22Rv1 (cell line): ENCODE results near the gene WDR1.

Source experiments
- ZFX ChIP-seq: fragments of 450-650 bp; IDR thresholded peaks from 2 replicates; pipeline ENCODE4 v1.6.1; 2017; ENCODE audit warnings: antibody characterized with exemption, borderline replicate concordance
- TF ChIP-seq, protein P1 (sequence below): fragments of 450-650 bp; IDR thresholded peaks from 2 replicates; pipeline ENCODE4 v1.5.1; 2017; ENCODE audit warnings: mild to moderate bottlenecking

DNA sequence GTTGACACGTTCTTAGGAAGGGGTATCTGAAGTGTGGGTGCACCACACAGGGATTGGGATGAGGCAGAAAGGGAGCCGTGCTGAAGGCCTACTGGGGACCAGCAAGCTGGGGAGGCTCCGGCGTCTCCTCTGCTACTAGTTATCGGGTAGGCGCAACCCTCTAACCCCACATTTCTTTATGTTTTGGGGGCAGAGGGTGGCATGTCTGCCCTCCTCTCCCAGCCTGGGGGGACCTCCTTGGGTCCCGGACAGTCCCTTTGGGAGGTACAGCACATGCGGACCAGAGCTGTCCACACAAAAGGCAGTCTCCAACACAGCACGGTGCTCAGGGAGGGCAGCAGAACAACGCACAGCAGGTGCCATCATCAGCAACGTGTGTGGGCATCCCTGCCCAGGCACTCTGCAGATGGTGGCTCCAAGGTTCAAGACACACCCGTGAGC, 33.2 kb downstream of the WDR1 start:
- TF ChIP-seq, protein P1, sequence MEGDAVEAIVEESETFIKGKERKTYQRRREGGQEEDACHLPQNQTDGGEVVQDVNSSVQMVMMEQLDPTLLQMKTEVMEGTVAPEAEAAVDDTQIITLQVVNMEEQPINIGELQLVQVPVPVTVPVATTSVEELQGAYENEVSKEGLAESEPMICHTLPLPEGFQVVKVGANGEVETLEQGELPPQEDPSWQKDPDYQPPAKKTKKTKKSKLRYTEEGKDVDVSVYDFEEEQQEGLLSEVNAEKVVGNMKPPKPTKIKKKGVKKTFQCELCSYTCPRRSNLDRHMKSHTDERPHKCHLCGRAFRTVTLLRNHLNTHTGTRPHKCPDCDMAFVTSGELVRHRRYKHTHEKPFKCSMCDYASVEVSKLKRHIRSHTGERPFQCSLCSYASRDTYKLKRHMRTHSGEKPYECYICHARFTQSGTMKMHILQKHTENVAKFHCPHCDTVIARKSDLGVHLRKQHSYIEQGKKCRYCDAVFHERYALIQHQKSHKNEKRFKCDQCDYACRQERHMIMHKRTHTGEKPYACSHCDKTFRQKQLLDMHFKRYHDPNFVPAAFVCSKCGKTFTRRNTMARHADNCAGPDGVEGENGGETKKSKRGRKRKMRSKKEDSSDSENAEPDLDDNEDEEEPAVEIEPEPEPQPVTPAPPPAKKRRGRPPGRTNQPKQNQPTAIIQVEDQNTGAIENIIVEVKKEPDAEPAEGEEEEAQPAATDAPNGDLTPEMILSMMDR, result no peak
- TF ChIP-seq ZFX, result no peak
